K562 (cell line): ENCODE data around the gene CUL1. TPM values are rescaled to one million over a fixed set of nuclear protein-coding genes. Genes with fewer than 3 reads are reported as not detected.

ENCODE experiments used
- ATAC-seq: fragments of 200-7000 bp; cut with Tn5 transposase; 3 replicates; pipeline ENCODE4 v1.9.1; 2020; ENCODE audit warnings: moderate library complexity
- BruUV-seq: library from RNA; stranded (reverse); fragments of 400-500 nt; replicated peaks from 2 replicates; lab custom pipeline; 2021; lab: Mats Ljungman, UMichigan
- CTCF ChIA-PET: fragments of 300-600 bp; formaldehyde crosslinking; extraction: SDS; loops from one replicate; lab custom pipeline; 2021; ENCODE audit warnings: low intra/inter-chr PET ratio; lab: Yijun Ruan, JAX
- POLR2A ChIA-PET: fragments of 300-600, 350-650 bp; sonication (Branson Sonifier 250); formaldehyde crosslinking; extraction: SDS; loops from one replicate; lab custom pipeline; 2021; ENCODE audit warnings: antibody characterized with exemption, inconsistent platforms; lab: Yijun Ruan, JAX
- DNase-seq, 4 experiments: peaks; one replicate each; pipeline versions ENCODE4 v3.0.0 to v3.0.0-alpha.2; 2011 to 2018; ENCODE audit warnings: low spot score in 3 of 4, mixed read lengths in 3 of 4; ENCODE audit errors: extremely low read depth in 1 of 4
- FAIRE-seq: peaks from 2 replicates; lab custom pipeline; 2011; peaks lifted over from hg19 to GRCh38; lab: Jason Lieb, UNC
- H2AFZ ChIP-seq: 2 replicates; pipeline ENCODE4 v1.6.0; 2011; ENCODE audit warnings: low read depth, low read length, control low read depth, inconsistent platforms
- H3K27ac ChIP-seq: fragments of 200-600 bp; 3 replicates; pipeline ENCODE4 v1.8.0; 2011; ENCODE audit warnings: low read depth, mild to moderate bottlenecking, control low read depth, inconsistent platforms, low read length, moderate library complexity, mixed read lengths; ENCODE audit errors: extremely low read depth
- H3K27me3 ChIP-seq, 2 experiments: fragments of 300-600 bp in 1 of 2; 2 replicates in 1 of 2; 3 replicates in 1 of 2; pipeline versions ENCODE4 v1.6.0 to v1.8.0; 2011; ENCODE audit warnings: inconsistent platforms in 2 of 2, low read length in 2 of 2, mild to moderate bottlenecking in 1 of 2, mixed read lengths in 1 of 2, moderate library complexity in 1 of 2; ENCODE audit not compliant: control insufficient read depth in 2 of 2, insufficient read depth in 2 of 2
- H3K36me3 ChIP-seq: fragments of 300-600 bp; 3 replicates; pipeline ENCODE4 v1.8.0; 2011; ENCODE audit warnings: mild to moderate bottlenecking, low read length, inconsistent platforms; ENCODE audit not compliant: control insufficient read depth, insufficient read depth
- H3K4me1 ChIP-seq, 2 experiments: fragments of 200-600 bp in 1 of 2; replicated peaks in 1 of 2; 2 replicates in 1 of 2; 3 replicates in 1 of 2; pipeline versions ENCODE4 v1.5.1 to v1.8.0; 2011; ENCODE audit warnings: inconsistent platforms in 2 of 2, low read length in 2 of 2, mild to moderate bottlenecking in 1 of 2, mixed read lengths in 1 of 2, moderate library complexity in 1 of 2; ENCODE audit not compliant: control insufficient read depth in 2 of 2, insufficient read depth in 2 of 2
- H3K4me2 ChIP-seq: 2 replicates; pipeline ENCODE4 v1.6.1; 2011; ENCODE audit warnings: low read length, control low read depth, inconsistent platforms, mixed read lengths; ENCODE audit not compliant: insufficient read depth
- H3K4me3 ChIP-seq: fragments of 200-600 bp; sonication (generic), shearing (Covaris generic); 2 replicates; pipeline ENCODE4 v1.5.1; 2016; ENCODE audit warnings: control low read depth, inconsistent platforms
- H3K79me2 ChIP-seq: fragments of 200-600 bp; 3 replicates; pipeline ENCODE4 v1.8.0; 2011; ENCODE audit warnings: low read length, inconsistent platforms; ENCODE audit not compliant: control insufficient read depth, insufficient read depth
- H3K9ac ChIP-seq, 2 experiments: 2 replicates each; pipeline versions ENCODE4 v1.6.0 to v1.6.1; 2011; ENCODE audit warnings: low read depth in 2 of 2, low read length in 2 of 2, control low read depth in 1 of 2, inconsistent platforms in 1 of 2, mild to moderate bottlenecking in 1 of 2, mixed read lengths in 1 of 2; ENCODE audit not compliant: insufficient read depth in 1 of 2
- H3K9me1 ChIP-seq: one replicate; pipeline ENCODE4 v1.6.0; 2011; ENCODE audit warnings: inconsistent platforms, mild to moderate bottlenecking, low read length, moderate library complexity; ENCODE audit not compliant: control insufficient read depth, insufficient read depth
- H3K9me3 ChIP-seq: replicated peaks from 2 replicates; pipeline ENCODE4 v1.5.1; 2011; ENCODE audit warnings: low read depth, low read length, inconsistent platforms; ENCODE audit not compliant: control insufficient read depth, insufficient read depth
- H4K20me1 ChIP-seq: replicated peaks from 2 replicates; pipeline ENCODE4 v1.6.1; 2011; ENCODE audit warnings: low read length, inconsistent platforms, mixed read lengths; ENCODE audit not compliant: control insufficient read depth, insufficient read depth
- CREM ChIP-seq: IDR thresholded peaks from 2 replicates; pipeline ENCODE4 v1.6.1; 2014; ENCODE audit warnings: antibody characterized with exemption, low read depth
- EGR1 ChIP-seq: fragments of 450-650 bp; conservative IDR thresholded peaks from 2 replicates; pipeline ENCODE4 v1.6.1; 2017; ENCODE audit warnings: mild to moderate bottlenecking
- GTF2A2 ChIP-seq: IDR thresholded peaks from 2 replicates; pipeline ENCODE4 v1.6.1; 2016; ENCODE audit warnings: mild to moderate bottlenecking, missing genetic modification characterization, missing compliant biosample characterization
- IRF2 ChIP-seq: sonication (generic); formaldehyde crosslinking; IDR thresholded peaks from 2 replicates; pipeline ENCODE4 v1.8.1; 2022; ENCODE audit warnings: mild to moderate bottlenecking, missing genetic modification reagents
- KAT2B ChIP-seq: IDR thresholded peaks from one replicate; pipeline ENCODE4 v1.6.1; 2012; ENCODE audit warnings: low read depth, mild to moderate bottlenecking, control low read depth, inconsistent platforms, low read length, moderate library complexity
- KAT7 ChIP-seq: sonication (generic); formaldehyde crosslinking; IDR thresholded peaks from 2 replicates; pipeline ENCODE4 v1.8.0; 2022; ENCODE audit warnings: missing genetic modification reagents, mild to moderate bottlenecking, borderline replicate concordance
- MYC ChIP-seq, 2 experiments: fragments of 250-450 bp in 1 of 2; sonication (Bioruptor Pico) in 1 of 2; IDR thresholded peaks; 2 replicates each; pipeline versions ENCODE4 v1.5.1 to v1.6.1; 2012 to 2021; ENCODE audit warnings: low read depth in 2 of 2, borderline replicate concordance in 1 of 2, improper control_type of control experiment in 1 of 2, low read length in 1 of 2, mild to moderate bottlenecking in 1 of 2, moderate library complexity in 1 of 2
- PCBP1 ChIP-seq: fragments of 200-400 bp; formaldehyde crosslinking; IDR thresholded peaks from 2 replicates; pipeline ENCODE4 v1.6.1; 2018; ENCODE audit warnings: mild to moderate bottlenecking, low read depth, low read length; ENCODE audit not compliant: poor library complexity, severe bottlenecking
- RBBP5 ChIP-seq: fragments of 200-600 bp; sonication (generic); IDR thresholded peaks from 2 replicates; pipeline ENCODE4 v1.6.1; 2012; ENCODE audit warnings: borderline replicate concordance, mild to moderate bottlenecking, low read length, control low read depth, inconsistent platforms; ENCODE audit not compliant: insufficient read depth, poor library complexity, severe bottlenecking
- TAF7 ChIP-seq: fragments of 450-650 bp; IDR thresholded peaks from 2 replicates; pipeline ENCODE4 v1.6.1; 2016; ENCODE audit warnings: missing genetic modification characterization, missing compliant biosample characterization
- ZNF431 ChIP-seq: sonication (generic); formaldehyde crosslinking; IDR thresholded peaks from 2 replicates; pipeline ENCODE4 v1.8.0; 2022; ENCODE audit warnings: mild to moderate bottlenecking, missing genetic modification reagents
- WGBS: fragments of 100-300 bp; shearing (Covaris generic); methylation state at CpG from one replicate; pipeline ENCODE4 v1.1.6; 2016; ENCODE audit warnings: low coverage, mixed read lengths; ENCODE audit not compliant: insufficient coverage; ENCODE audit errors: missing lambda C conversion rate; 5-methylcytosine and 5-hydroxymethylcytosine counted together
- in situ Hi-C: fragments of 300-500 bp; cut with MboI; formaldehyde crosslinking; loops from 4 replicates; pipeline ENCODE4 v1.15.0; 2018; ENCODE audit warnings: inconsistent platforms, mixed read lengths
- intact Hi-C: fragments of 100-400 bp; cut with micrococcal nuclease; formaldehyde crosslinking; loops from 2 replicates; pipeline ENCODE4 v1.14.2; 2022
- polyA plus RNA-seq, 8 experiments: library from polyadenylated mRNA; depleted of rRNA in 4 of 8; stranded (reverse) in 5 of 8; unstranded in 3 of 8; fragments of >200 nt; fragmentation: Nextera tagmentation in 2 of 8; fragmentation: Illumina TruSeq in 1 of 8; extraction: Ambion mirVana in 2 of 8; extraction: Trizol in 1 of 8; gene quantifications; 2 replicates each; pipeline versions ENCODE4 v1.2.1 to v1.2.3, GENCODE V29; 2011 to 2014; ENCODE audit warnings: inconsistent platforms in 1 of 8, missing spikeins in 1 of 8
- total RNA-seq, 7 experiments: library from RNA; depleted of rRNA in 6 of 7; stranded (reverse); fragments of >200 nt in 6 of 7; fragmentation: Illumina TruSeq in 2 of 7; extraction: Trizol in 2 of 7; gene quantifications; 2 replicates each; pipeline versions ENCODE4 v1.2.1 to v1.2.3, GENCODE V29; 2011 to 2021; ENCODE audit warnings: low replicate concordance in 1 of 7
- TF ChIP-seq, protein P1 (sequence below): sonication (generic); formaldehyde crosslinking; IDR thresholded peaks from 2 replicates; pipeline ENCODE4 v1.8.0; 2022; ENCODE audit warnings: mild to moderate bottlenecking, missing genetic modification reagents
- TF ChIP-seq, protein P2 (sequence below): fragments of 450-650 bp; IDR thresholded peaks from 2 replicates; pipeline ENCODE4 v1.6.1; 2016; ENCODE audit warnings: low read depth, mild to moderate bottlenecking, moderate library complexity

The CUL1 gene
- total and polyA plus RNA-seq, 9 of the 15 experiments (the other 6 are each of a cell fraction or from before 2014, with no cell fraction given), result 31.5 to 107 (median 96.5) TPM

DNA sequence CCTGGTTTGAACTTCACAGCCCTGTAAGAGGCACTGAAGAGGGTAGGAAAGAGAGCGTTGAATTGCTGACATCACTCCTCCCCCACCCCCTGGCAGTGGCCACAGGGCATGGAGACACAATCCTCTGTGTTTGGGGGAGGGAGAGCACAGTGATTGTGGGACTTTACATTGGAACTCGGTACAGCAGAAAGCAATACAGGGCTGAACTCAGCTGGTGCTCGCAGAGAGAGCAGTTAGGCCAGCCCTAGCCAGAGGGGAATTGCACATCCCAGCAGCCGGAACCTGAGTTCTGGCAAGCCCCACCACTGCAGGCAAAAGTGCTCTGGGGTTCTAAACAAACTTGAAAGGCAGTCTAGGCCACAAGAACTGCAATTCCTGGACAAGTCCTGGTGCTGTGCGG is 24.0 kb upstream of the CUL1 start:
- TF ChIP-seq PCBP1 (no peak), KAT2B (no peak)
- Histone ChIP-seq H3K36me3 (no peaks in the 10 kb centered on the region), H3K9me1 (no peaks in the 10 kb centered on the region), H4K20me1 (no peaks in the 10 kb centered on the region), H3K4me1 (no peaks in the 10 kb centered on the region), H3K27ac (no peak overlapping the region), H3K4me2 (no peak overlapping the region), H3K79me2 (no peaks in the 10 kb centered on the region), H3K27me3 (peaks cover 8 to 28% of the 10 kb centered on the region in 2 experiments; a peak in 4 of 5 replicates), H3K4me3 (no peak overlapping the region), H2AFZ (no peak overlapping the region), H3K9ac (no peak overlapping the region), H3K9me3 (no peaks in the 10 kb centered on the region)
- CTCF ChIA-PET, result no interaction called here
- intact Hi-C loops (no loop called here), in situ Hi-C loops (no loop called here)
- no TSS peak for BruUV-seq
- FAIRE-seq, result no peak
- peak; percentile 16; the same call in 2 of the 3 replicates for ATAC-seq
- POLR2A ChIA-PET, result no interaction called here
- 4% methylated on average over 5 of the region's 5 CpGs for WGBS
- no peak for DNase-seq

DNA sequence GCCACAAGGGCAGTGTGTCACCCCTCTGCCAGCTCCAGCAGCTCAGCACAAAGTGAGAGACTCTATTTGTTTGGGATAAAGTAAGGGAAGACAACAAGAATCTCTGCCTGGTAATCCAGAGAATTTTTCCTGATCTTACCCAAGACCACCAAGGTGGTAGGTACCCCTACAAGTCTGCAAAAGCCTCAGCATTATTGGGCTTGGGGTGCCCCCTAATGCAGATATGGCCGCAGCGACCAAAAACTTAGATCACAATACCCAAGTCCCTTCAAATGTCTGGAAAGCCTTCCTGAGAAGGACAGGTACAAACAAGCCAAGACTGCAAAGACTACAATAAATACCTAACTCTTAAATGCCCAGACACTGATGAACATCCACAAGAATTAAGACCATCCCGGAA is 22.4 kb upstream of the CUL1 start:
- H2AFZ ChIP-seq, result no peak overlapping the region
- no peak overlapping the region for H3K4me3 ChIP-seq
- POLR2A ChIA-PET, result no interaction called here
- TF ChIP-seq MYC (IDR thresholded peaks at IDR 0.05; ENCODE audit: low read depth, low read length) (no peak), MYC (CRISPR knock-in tag; IDR thresholded peaks at IDR 0.05; ENCODE audit: borderline replicate concordance, low read depth) (no peak), GTF2A2 (tag) (no peak), IRF2 (CRISPR knock-in tag) (no peak), TAF7 (no peak), ZNF431 (no peak), KAT7 (CRISPR knock-in tag) (no peak), CREM (no peak), RBBP5 (no peak), EGR1 (no peak)
- TF ChIP-seq, protein P1, sequence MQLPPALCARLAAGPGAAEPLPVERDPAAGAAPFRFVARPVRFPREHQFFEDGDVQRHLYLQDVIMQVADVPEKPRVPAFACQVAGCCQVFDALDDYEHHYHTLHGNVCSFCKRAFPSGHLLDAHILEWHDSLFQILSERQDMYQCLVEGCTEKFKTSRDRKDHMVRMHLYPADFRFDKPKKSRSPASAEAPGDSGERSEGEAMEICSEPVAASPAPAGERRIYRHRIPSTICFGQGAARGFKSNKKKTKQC (CRISPR knock-in tag), result no peak
- TF ChIP-seq, protein P2, sequence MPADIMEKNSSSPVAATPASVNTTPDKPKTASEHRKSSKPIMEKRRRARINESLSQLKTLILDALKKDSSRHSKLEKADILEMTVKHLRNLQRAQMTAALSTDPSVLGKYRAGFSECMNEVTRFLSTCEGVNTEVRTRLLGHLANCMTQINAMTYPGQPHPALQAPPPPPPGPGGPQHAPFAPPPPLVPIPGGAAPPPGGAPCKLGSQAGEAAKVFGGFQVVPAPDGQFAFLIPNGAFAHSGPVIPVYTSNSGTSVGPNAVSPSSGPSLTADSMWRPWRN, result no peak
- no peak for DNase-seq
- H3K9me1 ChIP-seq, result no peaks in the 10 kb centered on the region
- H4K20me1 ChIP-seq, result no peaks in the 10 kb centered on the region
- H3K27ac ChIP-seq, result no peak overlapping the region
- peaks cover 8 to 28% of the 10 kb centered on the region in 2 experiments; a peak in 4 of 5 replicates for H3K27me3 ChIP-seq
- WGBS, result 0% methylated on average over 3 of the region's 3 CpGs
- no peaks in the 10 kb centered on the region for H3K36me3 ChIP-seq
- ATAC-seq, result no peak
- CTCF ChIA-PET, result no interaction called here
- H3K4me2 ChIP-seq, result no peak overlapping the region
- in situ Hi-C loops (no loop called here), intact Hi-C loops (no loop called here)
- no peaks in the 10 kb centered on the region for H3K4me1 ChIP-seq
- no TSS peak for BruUV-seq
- FAIRE-seq, result no peak
- no peak overlapping the region for H3K9ac ChIP-seq
- H3K79me2 ChIP-seq, result no peaks in the 10 kb centered on the region
- no peaks in the 10 kb centered on the region for H3K9me3 ChIP-seq
